Thyroid gland (tissue), 4 donors: ENCODE data around the gene CRAMP1. TPM values are rescaled to one million over a fixed set of nuclear protein-coding genes. Genes with fewer than 3 reads are reported as not detected.

Source experiments
- DNase-seq, 2 donors: peaks; one replicate each; pipeline ENCODE4 v3.0.0-alpha.2; 2019
- H3K27ac ChIP-seq, 3 donors: fragments of 200-600 bp; sonication (generic); 1 replicate in 2 of 3; 2 replicates in 1 of 3; pipeline ENCODE4 v1.5.1; 2016 to 2019; ENCODE audit warnings: mild to moderate bottlenecking in 1 of 3, moderate library complexity in 1 of 3
- H3K27me3 ChIP-seq: fragments of 200-600 bp; sonication (generic); one replicate; pipeline ENCODE4 v1.5.1; 2019
- H3K36me3 ChIP-seq, 2 donors: fragments of 200-600 bp; sonication (generic); one replicate each; pipeline ENCODE4 v1.5.1; 2016 to 2019
- H3K4me1 ChIP-seq, 2 donors: fragments of 200-600 bp; sonication (generic); one replicate each; pipeline ENCODE4 v1.5.1; 2017 to 2019
- H3K4me3 ChIP-seq, 3 donors: fragments of 200-600 bp; sonication (generic); replicated peaks in 1 of 3; 1 replicate in 2 of 3; 2 replicates in 1 of 3; pipeline ENCODE4 v1.5.1; 2016; ENCODE audit warnings: mild to moderate bottlenecking in 1 of 3
- H3K9me3 ChIP-seq: fragments of 200-600 bp; sonication (generic); one replicate; pipeline ENCODE4 v1.5.1; 2017
- POLR2A ChIP-seq, 2 donors: fragments of 450-650 bp; IDR thresholded peaks; one replicate each; pipeline ENCODE4 v1.6.1; 2017; ENCODE audit warnings: antibody characterized with exemption in 2 of 2, mild to moderate bottlenecking in 2 of 2, moderate library complexity in 1 of 2
- WGBS, 2 donors: methylation state at CpG; one replicate each; pipeline ENCODE4 v1.1.5; 2017; 5-methylcytosine and 5-hydroxymethylcytosine counted together
- intact Hi-C: fragments of 100-400 bp; cut with DNase I; formaldehyde crosslinking; loops from one replicate; pipeline ENCODE4 v1.15.1; 2023
- total RNA-seq, 4 donors: library from RNA; depleted of rRNA; stranded (reverse); fragments of >200 nt; gene quantifications; one replicate each; pipeline ENCODE4 v1.2.3, GENCODE V29; 2016
- TF ChIP-seq, protein P1 (sequence below), 6 experiments: fragments of 200-600 bp in 3 of 6; fragments of 450-650 bp in 3 of 6; sonication (generic) in 3 of 6; IDR thresholded peaks; one replicate each; pipeline ENCODE4 v1.5.1; 2016 to 2019; ENCODE audit warnings: antibody characterized with exemption in 6 of 6, mild to moderate bottlenecking in 2 of 6, inconsistent platforms in 1 of 6, moderate library complexity in 1 of 6

Gene CRAMP1
- total RNA-seq, 4 donors from 2014 or later: 11.0 to 20.8 (median 15.6) TPM

DNA sequence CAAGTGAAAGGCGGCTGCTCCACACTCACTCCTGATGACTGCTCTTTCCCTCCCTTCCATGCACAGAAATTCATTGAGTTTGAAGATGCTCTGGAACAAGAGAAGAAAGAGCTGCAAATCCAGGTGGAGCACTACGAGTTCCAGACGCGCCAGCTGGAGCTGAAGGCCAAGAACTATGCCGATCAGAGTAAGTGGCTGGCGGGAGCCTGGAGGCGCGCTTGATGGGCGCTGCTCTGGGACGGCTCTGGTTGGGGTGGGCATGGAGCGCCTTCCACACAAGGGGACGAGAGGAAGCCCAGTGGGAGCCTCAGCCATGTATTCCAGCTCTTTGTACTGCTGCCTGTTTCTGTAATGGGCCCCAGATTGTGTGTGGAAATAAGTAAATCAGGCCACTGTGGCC lies 112.3 kb downstream of the CRAMP1 start:
- peaks cover 14 to 27% of the 10 kb centered on the region in 2 donors for H3K4me1 ChIP-seq
- DNase-seq: no peak
- TF ChIP-seq, protein P1, sequence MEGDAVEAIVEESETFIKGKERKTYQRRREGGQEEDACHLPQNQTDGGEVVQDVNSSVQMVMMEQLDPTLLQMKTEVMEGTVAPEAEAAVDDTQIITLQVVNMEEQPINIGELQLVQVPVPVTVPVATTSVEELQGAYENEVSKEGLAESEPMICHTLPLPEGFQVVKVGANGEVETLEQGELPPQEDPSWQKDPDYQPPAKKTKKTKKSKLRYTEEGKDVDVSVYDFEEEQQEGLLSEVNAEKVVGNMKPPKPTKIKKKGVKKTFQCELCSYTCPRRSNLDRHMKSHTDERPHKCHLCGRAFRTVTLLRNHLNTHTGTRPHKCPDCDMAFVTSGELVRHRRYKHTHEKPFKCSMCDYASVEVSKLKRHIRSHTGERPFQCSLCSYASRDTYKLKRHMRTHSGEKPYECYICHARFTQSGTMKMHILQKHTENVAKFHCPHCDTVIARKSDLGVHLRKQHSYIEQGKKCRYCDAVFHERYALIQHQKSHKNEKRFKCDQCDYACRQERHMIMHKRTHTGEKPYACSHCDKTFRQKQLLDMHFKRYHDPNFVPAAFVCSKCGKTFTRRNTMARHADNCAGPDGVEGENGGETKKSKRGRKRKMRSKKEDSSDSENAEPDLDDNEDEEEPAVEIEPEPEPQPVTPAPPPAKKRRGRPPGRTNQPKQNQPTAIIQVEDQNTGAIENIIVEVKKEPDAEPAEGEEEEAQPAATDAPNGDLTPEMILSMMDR (IDR thresholded peaks at IDR 0.05): no peak
- no peak for TF ChIP-seq POLR2A (IDR thresholded peaks at IDR 0.05)
- no peaks in the 10 kb centered on the region for H3K27me3 ChIP-seq
- intact Hi-C loops: no loop called here
- H3K9me3 ChIP-seq: no peaks in the 10 kb centered on the region
- H3K36me3 ChIP-seq: peaks cover 23 to 30% of the 10 kb centered on the region in 2 donors
- 94 to 95% methylated on average over 12 of the region's 12 CpGs for WGBS, 2 donors
- no peak overlapping the region for H3K4me3 ChIP-seq
- no peak overlapping the region for H3K27ac ChIP-seq

DNA sequence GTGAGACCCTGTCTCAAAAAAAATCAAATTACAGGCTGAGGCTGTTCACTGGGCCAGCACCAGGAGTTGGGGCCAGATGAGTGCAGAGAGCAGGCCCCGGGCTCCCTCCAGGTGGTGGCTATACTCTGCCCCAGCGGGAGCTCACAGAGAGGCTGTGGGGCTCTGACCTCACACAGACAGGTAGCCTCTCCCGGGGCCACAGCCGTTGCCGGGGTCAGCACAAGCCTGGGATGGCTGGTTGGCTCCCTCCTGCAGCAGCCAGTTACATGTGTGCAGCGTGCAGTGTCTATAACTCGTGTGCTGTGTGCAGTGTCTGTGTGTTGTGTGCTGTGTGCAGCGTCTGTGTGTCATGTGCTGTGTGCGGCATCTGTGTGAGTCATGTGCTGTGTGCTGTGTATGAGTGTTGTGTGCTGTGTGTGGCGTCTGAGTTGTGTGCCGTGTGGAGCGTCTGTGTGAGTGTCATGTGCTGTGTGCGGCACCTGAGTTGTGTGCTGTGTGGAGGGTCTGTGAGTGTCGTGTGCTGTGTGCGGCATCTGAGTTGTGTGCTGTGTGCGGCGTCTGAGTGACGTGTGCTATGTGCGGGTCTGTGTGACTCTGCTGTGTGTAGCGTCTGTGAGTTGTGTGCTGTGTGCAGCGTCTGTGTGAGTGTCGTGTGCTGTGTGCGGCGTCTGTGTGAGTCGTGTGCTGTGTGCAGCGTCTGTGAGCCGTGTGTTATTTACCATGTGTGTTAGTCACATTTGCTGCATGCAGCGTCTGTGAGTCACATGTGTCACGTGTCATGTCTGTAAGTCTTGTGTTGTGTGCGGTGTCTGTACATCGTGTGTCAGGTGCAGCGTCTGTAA lies 114.7 kb downstream of the CRAMP1 start:
- intact Hi-C loops: no loop called here
- no peak for DNase-seq
- Histone ChIP-seq H3K27me3 (no peaks in the 10 kb centered on the region), H3K9me3 (no peaks in the 10 kb centered on the region), H3K4me1 (peaks cover 6 to 20% of the 10 kb centered on the region in 2 donors), H3K4me3 (no peak overlapping the region), H3K27ac (no peak overlapping the region), H3K36me3 (peaks cover 25 to 32% of the 10 kb centered on the region in 2 donors)
- TF ChIP-seq, protein P1 (IDR thresholded peaks at IDR 0.05): no peak
- no peak for TF ChIP-seq POLR2A (IDR thresholded peaks at IDR 0.05)
- 93 to 95% methylated on average over 29 to 30 of the region's 32 CpGs for WGBS, 2 donors

Other genes starting within 250 kb of the CRAMP1 start
- gene UNKL, start 197.7 kb upstream of the CRAMP1 start, total RNA-seq: 10 to 100 TPM; 26.2 to 46.9 (median 31.3) TPM
- gene UQCC4, start 191.6 kb upstream of the CRAMP1 start, total RNA-seq: 10 to 100 TPM; 16.9 to 19.8 (median 18.2) TPM
- gene PERCC1, start 181.3 kb upstream of the CRAMP1 start, total RNA-seq: 1 to 10 TPM in 2 of 4 donors, under 1 TPM in 1, not detected in 1; 0.67 to 1.7 (median 1.6) TPM
- gene CCDC154, start 167.8 kb upstream of the CRAMP1 start, total RNA-seq: 1 to 10 TPM in 2 of 4 donors, under 1 TPM in 2; 0.27 to 1.6 (median 0.99) TPM
- gene CLCN7, start 137.3 kb upstream of the CRAMP1 start, total RNA-seq: 100 to 1,000 TPM in 2 of 4 donors, 10 to 100 TPM in 2; 50.3 to 144 (median 89.9) TPM
- not detected for gene PTX4, start 123.4 kb upstream of the CRAMP1 start, total RNA-seq
- gene TELO2, start 119.0 kb upstream of the CRAMP1 start, total RNA-seq: 10 to 100 TPM; 12.5 to 19.4 (median 12.8) TPM
- gene TMEM204, start 78.7 kb upstream of the CRAMP1 start, total RNA-seq: 10 to 100 TPM; 38.5 to 85.3 (median 66.0) TPM
- 10 to 100 TPM; 53.9 to 89.9 (median 79.8) TPM for gene IFT140, start 288 bp upstream of the CRAMP1 start, total RNA-seq
- 10 to 100 TPM; 30.8 to 50.3 (median 44.9) TPM for gene JPT2, start 65.9 kb downstream of the CRAMP1 start, total RNA-seq
- 100 to 1,000 TPM in 1 of 4 donors, 10 to 100 TPM in 3; 45.7 to 137 (median 60.4) TPM for gene MAPK8IP3, start 93.8 kb downstream of the CRAMP1 start, total RNA-seq
- 100 to 1,000 TPM in 2 of 4 donors, 10 to 100 TPM in 2; 43.7 to 173 (median 103) TPM for gene NME3, start 159.2 kb downstream of the CRAMP1 start, total RNA-seq
- 10 to 100 TPM; 12.8 to 31.8 (median 22.0) TPM for gene EME2, start 160.4 kb downstream of the CRAMP1 start, total RNA-seq
- 100 to 1,000 TPM in 1 of 4 donors, 10 to 100 TPM in 3; 67.3 to 146 (median 98.1) TPM for gene MRPS34, start 160.8 kb downstream of the CRAMP1 start, total RNA-seq
- gene SPSB3, start 170.2 kb downstream of the CRAMP1 start, total RNA-seq: 10 to 100 TPM; 52.2 to 87.3 (median 68.5) TPM
- 100 to 1,000 TPM in 3 of 4 donors, 10 to 100 TPM in 1; 47.3 to 122 (median 106) TPM for gene NUBP2, start 170.6 kb downstream of the CRAMP1 start, total RNA-seq
- gene IGFALS, start 181.3 kb downstream of the CRAMP1 start, total RNA-seq: 1 to 10 TPM in 3 of 4 donors, under 1 TPM in 1; 0.13 to 4.2 (median 1.8) TPM
- 100 to 1,000 TPM in 3 of 4 donors, 10 to 100 TPM in 1; 91.7 to 150 (median 119) TPM for gene HAGH, start 214.5 kb downstream of the CRAMP1 start, total RNA-seq
- 10 to 100 TPM; 40.9 to 52.5 (median 45.0) TPM for gene FAHD1, start 214.8 kb downstream of the CRAMP1 start, total RNA-seq